DND-41 (cell line): ENCODE measurements around the gene ITGB1.

Experiments
- EZH2 ChIP-seq: IDR thresholded peaks from 3 replicates; pipeline ENCODE4 v1.6.1; 2012; ENCODE audit warnings: borderline replicate concordance, low read depth, mild to moderate bottlenecking, moderate library complexity, low read length, inconsistent platforms; ENCODE audit not compliant: severe bottlenecking
- TF ChIP-seq, protein P1 (sequence below): IDR thresholded peaks from 2 replicates; pipeline ENCODE4 v1.5.1; 2012; ENCODE audit warnings: borderline replicate concordance, low read length, moderate library complexity, mild to moderate bottlenecking; ENCODE audit not compliant: poor library complexity, severe bottlenecking; ENCODE audit errors: extremely low read depth

DNA sequence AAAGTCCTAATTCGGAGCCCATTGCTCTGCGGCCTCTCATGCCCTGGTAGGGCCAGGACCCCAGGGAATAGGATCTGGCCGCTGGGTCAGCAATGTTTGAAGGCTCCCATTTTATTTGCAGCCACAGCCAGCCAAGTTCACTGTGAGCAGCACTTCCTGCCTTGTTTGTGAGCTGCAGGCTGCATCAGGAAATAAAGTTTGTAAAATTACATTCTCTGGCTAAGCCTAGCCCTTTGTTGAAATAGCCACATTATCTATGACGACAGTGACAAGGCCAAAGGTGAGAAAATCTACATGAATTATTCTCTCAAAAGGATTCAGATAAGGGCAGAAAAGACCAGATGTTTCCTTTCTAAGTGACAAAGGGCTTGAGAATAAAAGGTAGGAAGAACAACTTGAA, 23.7 kb upstream of the ITGB1 start:
- TF ChIP-seq, protein P1, sequence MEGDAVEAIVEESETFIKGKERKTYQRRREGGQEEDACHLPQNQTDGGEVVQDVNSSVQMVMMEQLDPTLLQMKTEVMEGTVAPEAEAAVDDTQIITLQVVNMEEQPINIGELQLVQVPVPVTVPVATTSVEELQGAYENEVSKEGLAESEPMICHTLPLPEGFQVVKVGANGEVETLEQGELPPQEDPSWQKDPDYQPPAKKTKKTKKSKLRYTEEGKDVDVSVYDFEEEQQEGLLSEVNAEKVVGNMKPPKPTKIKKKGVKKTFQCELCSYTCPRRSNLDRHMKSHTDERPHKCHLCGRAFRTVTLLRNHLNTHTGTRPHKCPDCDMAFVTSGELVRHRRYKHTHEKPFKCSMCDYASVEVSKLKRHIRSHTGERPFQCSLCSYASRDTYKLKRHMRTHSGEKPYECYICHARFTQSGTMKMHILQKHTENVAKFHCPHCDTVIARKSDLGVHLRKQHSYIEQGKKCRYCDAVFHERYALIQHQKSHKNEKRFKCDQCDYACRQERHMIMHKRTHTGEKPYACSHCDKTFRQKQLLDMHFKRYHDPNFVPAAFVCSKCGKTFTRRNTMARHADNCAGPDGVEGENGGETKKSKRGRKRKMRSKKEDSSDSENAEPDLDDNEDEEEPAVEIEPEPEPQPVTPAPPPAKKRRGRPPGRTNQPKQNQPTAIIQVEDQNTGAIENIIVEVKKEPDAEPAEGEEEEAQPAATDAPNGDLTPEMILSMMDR, result no peak
- TF ChIP-seq EZH2, result no peak
